Ovary (tissue), 3 donors: ENCODE results near the gene MIF4GD.

ENCODE experiments used
- POLR2A ChIP-seq: fragments of 450-650 bp; IDR thresholded peaks from one replicate; pipeline ENCODE4 v1.6.1; 2017; ENCODE audit warnings: antibody characterized with exemption, mild to moderate bottlenecking, moderate library complexity
- TF ChIP-seq, protein P1 (sequence below), 3 donors: fragments of 450-650 bp in 2 of 3; fragments of 200-600 bp in 1 of 3; IDR thresholded peaks; one replicate each; pipeline versions ENCODE4 v1.5.1 to v1.8.0; 2016 to 2022; ENCODE audit warnings: antibody characterized with exemption in 3 of 3, mild to moderate bottlenecking in 1 of 3
- donor health status: DM: no; HTN: no; CAD: no.

DNA sequence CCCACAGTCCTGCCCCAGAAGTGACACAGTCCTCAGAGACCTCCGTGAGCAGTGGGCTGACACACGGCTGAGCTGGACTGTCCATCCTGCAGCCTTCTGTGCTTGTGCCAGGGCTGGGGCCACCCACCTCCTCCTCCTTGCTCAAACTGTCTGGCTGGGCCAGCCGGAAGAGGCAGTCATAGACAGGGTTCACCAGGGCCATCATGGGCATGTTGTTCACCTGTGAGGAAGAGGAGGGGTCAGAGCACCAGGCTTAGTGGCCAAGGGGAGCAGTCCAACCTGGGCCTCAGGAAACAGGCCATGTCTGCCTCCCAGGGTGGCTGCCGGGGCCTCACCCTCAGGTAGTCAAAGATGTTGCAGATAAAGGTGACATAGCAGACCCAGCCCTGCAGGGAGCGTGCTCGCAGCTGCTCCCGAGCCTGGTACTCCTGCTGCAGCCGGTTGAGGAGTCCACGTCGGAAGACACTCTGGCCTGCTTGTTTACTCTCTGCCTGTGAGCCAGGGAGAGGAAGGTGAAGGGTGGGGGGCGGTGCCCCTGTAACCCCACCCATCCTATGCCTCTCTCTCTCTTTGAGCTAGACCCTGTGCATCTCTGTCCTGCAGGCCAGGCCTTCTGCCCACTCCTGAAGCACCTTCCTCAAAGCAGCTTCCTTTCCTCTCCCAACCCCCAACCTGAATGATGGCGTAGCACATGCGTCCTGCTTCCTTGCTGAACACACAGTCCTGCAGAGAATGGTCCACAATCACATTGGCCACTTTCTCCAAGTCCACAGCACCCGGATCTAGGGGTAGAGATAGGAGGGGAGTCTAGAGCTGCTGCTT lies 3.4 kb downstream of the MIF4GD start:
- TF ChIP-seq, protein P1, sequence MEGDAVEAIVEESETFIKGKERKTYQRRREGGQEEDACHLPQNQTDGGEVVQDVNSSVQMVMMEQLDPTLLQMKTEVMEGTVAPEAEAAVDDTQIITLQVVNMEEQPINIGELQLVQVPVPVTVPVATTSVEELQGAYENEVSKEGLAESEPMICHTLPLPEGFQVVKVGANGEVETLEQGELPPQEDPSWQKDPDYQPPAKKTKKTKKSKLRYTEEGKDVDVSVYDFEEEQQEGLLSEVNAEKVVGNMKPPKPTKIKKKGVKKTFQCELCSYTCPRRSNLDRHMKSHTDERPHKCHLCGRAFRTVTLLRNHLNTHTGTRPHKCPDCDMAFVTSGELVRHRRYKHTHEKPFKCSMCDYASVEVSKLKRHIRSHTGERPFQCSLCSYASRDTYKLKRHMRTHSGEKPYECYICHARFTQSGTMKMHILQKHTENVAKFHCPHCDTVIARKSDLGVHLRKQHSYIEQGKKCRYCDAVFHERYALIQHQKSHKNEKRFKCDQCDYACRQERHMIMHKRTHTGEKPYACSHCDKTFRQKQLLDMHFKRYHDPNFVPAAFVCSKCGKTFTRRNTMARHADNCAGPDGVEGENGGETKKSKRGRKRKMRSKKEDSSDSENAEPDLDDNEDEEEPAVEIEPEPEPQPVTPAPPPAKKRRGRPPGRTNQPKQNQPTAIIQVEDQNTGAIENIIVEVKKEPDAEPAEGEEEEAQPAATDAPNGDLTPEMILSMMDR (IDR thresholded peaks at IDR 0.05) = no peak
- TF ChIP-seq POLR2A = no peak
